IPS DF 4.7 (cell line): Measurements from ENCODE around the gene MBD3L2B.

Experiments used
- DNase-seq: peaks from one replicate; pipeline ENCODE4 v3.0.0-alpha.2; 2013; ENCODE audit warnings: low spot score; ENCODE audit errors: extremely low read depth

The MBD3L2B gene

GRCh38 chr19:7013678-7014077 is 7.6 kb downstream of the MBD3L2B start:
- no peak for DNase-seq

- no peak for DNase-seq
Measured at GRCh38 chr19:7010722-7011593, 10.3 kb downstream of the MBD3L2B start.

GRCh38 chr19:7007859-7008258 is 13.4 kb downstream of the MBD3L2B start:
- DNase-seq: no peak

GRCh38 chr19:7006135-7006704 is 15.0 kb downstream of the MBD3L2B start:
- no peak for DNase-seq

- DNase-seq: no peak
Measured at GRCh38 chr19:7004313-7004931, 16.8 kb downstream of the MBD3L2B start.

GRCh38 chr19:7000816-7001215 is 20.4 kb downstream of the MBD3L2B start:
- no peak for DNase-seq

- DNase-seq: no peak
Measured at GRCh38 chr19:7000333-7000732, 20.9 kb downstream of the MBD3L2B start.

GRCh38 chr19:6999933-7000332 is 21.3 kb downstream of the MBD3L2B start:
- DNase-seq: no peak

GRCh38 chr19:6997679-6998445 is 23.4 kb downstream of the MBD3L2B start:
- DNase-seq: no peak

GRCh38 chr19:6996810-6997209 is 24.4 kb downstream of the MBD3L2B start:
- DNase-seq: no peak

GRCh38 chr19:6995054-6995453 is 26.2 kb downstream of the MBD3L2B start:
- DNase-seq: no peak

- no peak for DNase-seq
Measured at GRCh38 chr19:6988257-6988656, 33.0 kb downstream of the MBD3L2B start.

GRCh38 chr19:6987850-6988249 is 33.4 kb downstream of the MBD3L2B start:
- no peak for DNase-seq

GRCh38 chr19:6983448-6983847 is 37.8 kb downstream of the MBD3L2B start:
- no peak for DNase-seq

GRCh38 chr19:6979399-6979798 is 41.8 kb downstream of the MBD3L2B start:
- DNase-seq: no peak

- DNase-seq: no peak
Measured at GRCh38 chr19:6976197-6976596, 45.0 kb downstream of the MBD3L2B start.

- DNase-seq: no peak
Measured at GRCh38 chr19:6971366-6971765, 49.9 kb downstream of the MBD3L2B start.

GRCh38 chr19:6970443-6970842 is 50.8 kb downstream of the MBD3L2B start:
- no peak for DNase-seq

GRCh38 chr19:6970021-6970420 is 51.2 kb downstream of the MBD3L2B start:
- no peak for DNase-seq

GRCh38 chr19:6969490-6969889 is 51.7 kb downstream of the MBD3L2B start:
- no peak for DNase-seq
